Dendritic cell treated with granulocyte-macrophage colony-stimulating factor and Interleukin-4, amounts not matched to agents 40 ng/mL and 50 ng/mL, for 4 days (primary cell): ENCODE measurements around the gene SPC24.
"Not testable (repeated sequence)": the region's sequence is repeated elsewhere in the genome, so short reads cannot be mapped to it uniquely, and the experiment has no call there.

Experiments
- H3K27ac Mint-ChIP-seq: one replicate; pipeline ENCODE4 v1.8.0; 2022; ENCODE audit warnings: mild to moderate bottlenecking, mixed read lengths
- H3K27me3 Mint-ChIP-seq: one replicate; pipeline ENCODE4 v1.8.0; 2022; ENCODE audit warnings: mild to moderate bottlenecking, mixed read lengths
- H3K36me3 Mint-ChIP-seq: one replicate; pipeline ENCODE4 v1.8.0; 2022; ENCODE audit warnings: low read depth, mixed read lengths
- H3K4me1 Mint-ChIP-seq: one replicate; pipeline ENCODE4 v1.8.0; 2022; ENCODE audit warnings: low read depth, mixed read lengths
- H3K4me3 Mint-ChIP-seq: one replicate; pipeline ENCODE4 v1.8.0; 2022; ENCODE audit warnings: mild to moderate bottlenecking, moderate library complexity, mixed read lengths
- H3K9me3 Mint-ChIP-seq: one replicate; pipeline ENCODE4 v1.8.0; 2022; ENCODE audit warnings: mixed read lengths
- intact Hi-C: fragments of 100-400 bp; cut with micrococcal nuclease; formaldehyde crosslinking; loops from one replicate; pipeline ENCODE4 v1.15.0; 2022

The SPC24 gene

GRCh38 chr19:11196406-11197287 lies 41.1 kb upstream of the SPC24 start:
- Mint-ChIP-seq H3K27ac (peak overlapping the region; percentile 53), H3K9me3 (no peaks in the 10 kb centered on the region), H3K4me3 (peak overlapping the region; percentile 73), H3K4me1 (peaks cover 27% of the 10 kb centered on the region), H3K36me3 (no peaks in the 10 kb centered on the region), H3K27me3 (peaks cover 26% of the 10 kb centered on the region)
- intact Hi-C loops: loop anchor here (1.0 kb wide), 1 partner anchor 36 kb away; no protein-coding TSS in a partner anchor

GRCh38 chr19:11195681-11196080 lies 40.1 kb upstream of the SPC24 start:
- H3K36me3 Mint-ChIP-seq: no peaks in the 10 kb centered on the region
- no peak overlapping the region for H3K27ac Mint-ChIP-seq
- no peak overlapping the region for H3K4me3 Mint-ChIP-seq
- H3K27me3 Mint-ChIP-seq: peaks cover 26% of the 10 kb centered on the region
- no peaks in the 10 kb centered on the region for H3K9me3 Mint-ChIP-seq
- intact Hi-C loops: loop anchor here (1.0 kb wide), 1 partner anchor 35 kb away; no protein-coding TSS in a partner anchor
- H3K4me1 Mint-ChIP-seq: peaks cover 34% of the 10 kb centered on the region

- Mint-ChIP-seq H3K36me3 (no peaks in the 10 kb centered on the region), H3K27me3 (peaks cover 25% of the 10 kb centered on the region), H3K9me3 (no peaks in the 10 kb centered on the region), H3K4me3 (no peak overlapping the region), H3K27ac (peak overlapping the region; percentile 47), H3K4me1 (peaks cover 34% of the 10 kb centered on the region)
- intact Hi-C loops: no loop called here
Observed at GRCh38 chr19:11194656-11195558, 39.3 kb upstream of the SPC24 start.

- Mint-ChIP-seq H3K27me3 (peaks cover 21% of the 10 kb centered on the region), H3K27ac (peak overlapping the region; percentile 47), H3K9me3 (no peaks in the 10 kb centered on the region), H3K4me3 (no peak overlapping the region), H3K4me1 (peaks cover 34% of the 10 kb centered on the region), H3K36me3 (no peaks in the 10 kb centered on the region)
- intact Hi-C loops: no loop called here
Observed at GRCh38 chr19:11194173-11194572, 38.6 kb upstream of the SPC24 start.

GRCh38 chr19:11192957-11193939 lies 37.7 kb upstream of the SPC24 start:
- Mint-ChIP-seq H3K27me3 (peaks cover 19% of the 10 kb centered on the region), H3K27ac (no peak overlapping the region), H3K9me3 (no peaks in the 10 kb centered on the region), H3K36me3 (no peaks in the 10 kb centered on the region), H3K4me3 (no peak overlapping the region), H3K4me1 (peaks cover 34% of the 10 kb centered on the region)
- intact Hi-C loops: no loop called here

GRCh38 chr19:11191934-11192333 lies 36.4 kb upstream of the SPC24 start:
- no peak overlapping the region for H3K4me3 Mint-ChIP-seq
- no peaks in the 10 kb centered on the region for H3K9me3 Mint-ChIP-seq
- intact Hi-C loops: no loop called here
- peak overlapping the region; percentile 60 for H3K27ac Mint-ChIP-seq
- peaks cover 15% of the 10 kb centered on the region for H3K27me3 Mint-ChIP-seq
- no peaks in the 10 kb centered on the region for H3K36me3 Mint-ChIP-seq
- peaks cover 35% of the 10 kb centered on the region for H3K4me1 Mint-ChIP-seq

GRCh38 chr19:11191273-11191755 lies 35.7 kb upstream of the SPC24 start:
- Mint-ChIP-seq H3K4me3 (peak overlapping the region; percentile 26), H3K27ac (peak overlapping the region; percentile 60)
- intact Hi-C loops: no loop called here

GRCh38 chr19:11190501-11190900 lies 34.9 kb upstream of the SPC24 start:
- no peaks in the 10 kb centered on the region for H3K9me3 Mint-ChIP-seq
- H3K27ac Mint-ChIP-seq: no peak overlapping the region
- H3K27me3 Mint-ChIP-seq: peaks cover 3% of the 10 kb centered on the region
- no peak overlapping the region for H3K4me3 Mint-ChIP-seq
- intact Hi-C loops: no loop called here
- peaks cover 24% of the 10 kb centered on the region for H3K4me1 Mint-ChIP-seq
- H3K36me3 Mint-ChIP-seq: no peaks in the 10 kb centered on the region

More at GRCh38 chr19:11191273-11191755, 35.7 kb upstream of the SPC24 start:
- H3K27me3 Mint-ChIP-seq: peaks cover 9% of the 10 kb centered on the region
- no peaks in the 10 kb centered on the region for H3K9me3 Mint-ChIP-seq
- peaks cover 29% of the 10 kb centered on the region for H3K4me1 Mint-ChIP-seq
- H3K36me3 Mint-ChIP-seq: no peaks in the 10 kb centered on the region

GRCh38 chr19:11187441-11187840 lies 31.9 kb upstream of the SPC24 start:
- Mint-ChIP-seq H3K27me3 (no peaks in the 10 kb centered on the region), H3K36me3 (no peaks in the 10 kb centered on the region), H3K4me3 (no peak overlapping the region), H3K9me3 (no peaks in the 10 kb centered on the region), H3K4me1 (peaks cover 13% of the 10 kb centered on the region), H3K27ac (no peak overlapping the region)
- intact Hi-C loops: no loop called here

- no peaks in the 10 kb centered on the region for H3K9me3 Mint-ChIP-seq
- no peak overlapping the region for H3K27ac Mint-ChIP-seq
- H3K27me3 Mint-ChIP-seq: no peaks in the 10 kb centered on the region
- no peak overlapping the region for H3K4me3 Mint-ChIP-seq
- intact Hi-C loops: no loop called here
- H3K36me3 Mint-ChIP-seq: no peaks in the 10 kb centered on the region
- peaks cover 25% of the 10 kb centered on the region for H3K4me1 Mint-ChIP-seq
Observed at GRCh38 chr19:11182994-11183393, 27.4 kb upstream of the SPC24 start.

GRCh38 chr19:11181488-11181887 lies 25.9 kb upstream of the SPC24 start:
- Mint-ChIP-seq H3K4me1 (peaks cover 19% of the 10 kb centered on the region), H3K36me3 (no peaks in the 10 kb centered on the region), H3K27me3 (no peaks in the 10 kb centered on the region), H3K27ac (no peak overlapping the region), H3K9me3 (no peaks in the 10 kb centered on the region), H3K4me3 (no peak overlapping the region)
- intact Hi-C loops: no loop called here

- not testable (repeated sequence) for H3K27ac Mint-ChIP-seq
Observed at GRCh38 chr19:11180975-11181374, 25.4 kb upstream of the SPC24 start.

GRCh38 chr19:11180346-11180745 lies 24.8 kb upstream of the SPC24 start:
- no peaks in the 10 kb centered on the region for H3K36me3 Mint-ChIP-seq
- intact Hi-C loops: no loop called here
- no peak overlapping the region for H3K4me3 Mint-ChIP-seq
- H3K27me3 Mint-ChIP-seq: no peaks in the 10 kb centered on the region
- no peaks in the 10 kb centered on the region for H3K9me3 Mint-ChIP-seq
- peaks cover 19% of the 10 kb centered on the region for H3K4me1 Mint-ChIP-seq
- no peak overlapping the region for H3K27ac Mint-ChIP-seq

More at GRCh38 chr19:11180975-11181374, 25.4 kb upstream of the SPC24 start:
- H3K9me3 Mint-ChIP-seq, H3K4me3 Mint-ChIP-seq, H3K27me3 Mint-ChIP-seq, H3K36me3 Mint-ChIP-seq, intact Hi-C loops: not testable (repeated sequence)
- H3K4me1 Mint-ChIP-seq: peaks cover 19% of the 10 kb centered on the region
